Transverse colon (tissue), 4 donors: ENCODE data around the gene RERE. TPM values are rescaled to one million over a fixed set of nuclear protein-coding genes. Genes with fewer than 3 reads are reported as not detected.

Experiments
- DNase-seq: peaks from one replicate; pipeline ENCODE4 v3.0.0-alpha.2; 2019
- H3K27ac ChIP-seq, 4 donors: fragments of 200-600 bp; sonication (generic); 2 replicates each; pipeline ENCODE4 v1.5.1; 2016 to 2018; ENCODE audit warnings: inconsistent platforms in 4 of 4
- H3K27me3 ChIP-seq: fragments of 200-600 bp; sonication (generic); 2 replicates; pipeline ENCODE4 v1.5.1; 2017; ENCODE audit warnings: inconsistent platforms
- H3K36me3 ChIP-seq, 4 donors: fragments of 200-600 bp; sonication (generic); 2 replicates each; pipeline ENCODE4 v1.5.1; 2017 to 2019; ENCODE audit warnings: inconsistent platforms in 4 of 4
- H3K4me1 ChIP-seq, 4 donors: fragments of 200-600 bp; sonication (generic); 2 replicates each; pipeline ENCODE4 v1.5.1; 2017 to 2020; ENCODE audit warnings: inconsistent platforms in 4 of 4
- H3K4me3 ChIP-seq, 4 donors: fragments of 200-600 bp; sonication (generic); 1 replicate in 1 of 4; 2 replicates in 3 of 4; pipeline versions ENCODE4 v1.5.1 to v1.6.1; 2017 to 2019; ENCODE audit warnings: inconsistent platforms in 4 of 4
- H3K9me3 ChIP-seq, 2 donors: fragments of 200-600 bp; sonication (generic); 2 replicates each; pipeline ENCODE4 v1.5.1; 2017 to 2019; ENCODE audit warnings: inconsistent platforms in 2 of 2
- CTCF ChIP-seq, 5 experiments: fragments of 200-600 bp in 3 of 5; fragments of 450-650 bp in 2 of 5; sonication (generic) in 3 of 5; IDR thresholded peaks; 1 replicate in 2 of 5; 2 replicates in 3 of 5; pipeline ENCODE4 v1.5.1; 2016 to 2017; ENCODE audit warnings: antibody characterized with exemption in 5 of 5, inconsistent platforms in 3 of 5, mild to moderate bottlenecking in 2 of 5, moderate library complexity in 1 of 5
- EP300 ChIP-seq: sonication (generic); formaldehyde crosslinking; IDR thresholded peaks from one replicate; pipeline ENCODE4 v1.6.1; 2017; ENCODE audit warnings: antibody characterized with exemption, low read depth
- POLR2A ChIP-seq: fragments of 450-650 bp; IDR thresholded peaks from one replicate; pipeline ENCODE4 v1.6.1; 2016; ENCODE audit warnings: antibody characterized with exemption, mild to moderate bottlenecking, moderate library complexity
- POLR2AphosphoS5 ChIP-seq, 3 donors: sonication (generic); formaldehyde crosslinking; IDR thresholded peaks; one replicate each; pipeline ENCODE4 v1.6.1; 2016; ENCODE audit warnings: antibody characterized with exemption in 3 of 3
- WGBS, 2 donors: methylation state at CpG; one replicate each; pipeline ENCODE4 v1.1.5; 2018; ENCODE audit warnings: low coverage in 1 of 2; 5-methylcytosine and 5-hydroxymethylcytosine counted together
- in situ Hi-C, 4 donors: fragments of 200-750 bp; cut with MboI; loops; one replicate each; pipeline versions ENCODE4 v1.15.0 to v1.15.1; 2017; ENCODE audit warnings: low sequenced_read_pairs in 3 of 4, low pct_ligation_motif_present in 1 of 4, low pct_unique_long_range_greater_than_20kb in 1 of 4
- intact Hi-C: fragments of 100-400 bp; cut with DNase I; formaldehyde crosslinking; loops from one replicate; pipeline ENCODE4 v1.15.1; 2023; ENCODE audit warnings: low total_unique reads
- total RNA-seq, 4 donors: library from RNA; depleted of rRNA; stranded (reverse); fragments of >200 nt; gene quantifications; one replicate each; pipeline ENCODE4 v1.1.0, GENCODE V29; 2016

Gene RERE
- total RNA-seq, 4 donors from 2014 or later, result 80.3 to 657 (median 105) TPM

GRCh38 chr1:8583031-8583430 lies 234.4 kb downstream of the RERE start:
- Histone ChIP-seq H3K27ac (no peak overlapping the region), H3K27me3 (no peaks in the 10 kb centered on the region), H3K9me3 (no peaks in the 10 kb centered on the region), H3K4me3 (no peak overlapping the region), H3K4me1 (no peaks in the 10 kb centered on the region), H3K36me3 (no peaks in the 10 kb centered on the region)
- no peak for TF ChIP-seq EP300
- TF ChIP-seq CTCF (IDR thresholded peaks at IDR 0.05), result no peak
- TF ChIP-seq POLR2AphosphoS5 (IDR thresholded peaks at IDR 0.05), result no peak
- intact Hi-C loops, result no loop called here
- no peak for DNase-seq
- 77 to 78% methylated on average over 3 of the region's 3 CpGs for WGBS, 2 donors
- in situ Hi-C loops, result no loop called here

- TF ChIP-seq EP300, result no peak
- Histone ChIP-seq H3K36me3 (no peaks in the 10 kb centered on the region), H3K9me3 (no peaks in the 10 kb centered on the region), H3K4me3 (no peak overlapping the region), H3K4me1 (no peaks in the 10 kb centered on the region), H3K27ac (no peak overlapping the region), H3K27me3 (no peaks in the 10 kb centered on the region)
- intact Hi-C loops, result no loop called here
- in situ Hi-C loops, result no loop called here
- no peak for DNase-seq
- 72 to 89% methylated on average over 2 to 4 of the region's 4 CpGs for whole genome bisulfite sequencing, 2 donors
Measured at GRCh38 chr1:8580566-8580965, 236.9 kb downstream of the RERE start.

GRCh38 chr1:8578936-8579335 lies 238.5 kb downstream of the RERE start:
- Histone ChIP-seq H3K27me3 (no peaks in the 10 kb centered on the region), H3K4me3 (no peak overlapping the region), H3K4me1 (no peaks in the 10 kb centered on the region), H3K27ac (no peak overlapping the region), H3K36me3 (no peaks in the 10 kb centered on the region), H3K9me3 (no peaks in the 10 kb centered on the region)
- in situ Hi-C loops, result no loop called here
- intact Hi-C loops, result no loop called here
- 90 to 94% methylated on average over 5 of the region's 5 CpGs for WGBS, 2 donors
- DNase-seq, result no peak
- TF ChIP-seq POLR2A (no peak), CTCF (IDR thresholded peaks at IDR 0.05) (no peak), POLR2AphosphoS5 (IDR thresholded peaks at IDR 0.05) (no peak), EP300 (no peak)

- in situ Hi-C loops (no loop called here), intact Hi-C loops (no loop called here)
- DNase-seq, result no peak
- Histone ChIP-seq H3K4me3 (no peak overlapping the region), H3K4me1 (no peaks in the 10 kb centered on the region), H3K27me3 (no peaks in the 10 kb centered on the region), H3K9me3 (no peaks in the 10 kb centered on the region), H3K27ac (no peak overlapping the region), H3K36me3 (no peaks in the 10 kb centered on the region)
- WGBS, 2 donors, result 88 to 95% methylated on average over 2 of the region's 2 CpGs
- TF ChIP-seq POLR2AphosphoS5 (IDR thresholded peaks at IDR 0.05), result no peak
- no peak for TF ChIP-seq EP300
- TF ChIP-seq POLR2A, result no peak
- no peak for TF ChIP-seq CTCF (IDR thresholded peaks at IDR 0.05)
Measured at GRCh38 chr1:8578132-8578877, 239.1 kb downstream of the RERE start.

GRCh38 chr1:8574985-8575384 lies 242.5 kb downstream of the RERE start:
- Histone ChIP-seq H3K36me3 (no peaks in the 10 kb centered on the region), H3K4me3 (no peak overlapping the region), H3K27me3 (no peaks in the 10 kb centered on the region), H3K27ac (no peak overlapping the region), H3K9me3 (no peaks in the 10 kb centered on the region), H3K4me1 (peaks cover 0 to 16% (median 0%) of the 10 kb centered on the region in 4 donors)
- TF ChIP-seq POLR2AphosphoS5 (IDR thresholded peaks at IDR 0.05) (no peak), EP300 (no peak), CTCF (IDR thresholded peaks at IDR 0.05) (no peak), POLR2A (no peak)
- in situ Hi-C loops (loop anchor here in 3 of 4 donors (25.0 kb wide), 2 partner anchors 87 to 262 kb away; no protein-coding TSS in a partner anchor), intact Hi-C loops (no loop called here)
- WGBS, 2 donors, result 92% methylated on average over 5 of the region's 5 CpGs
- no peak for DNase-seq
